Endodermal cell (in vitro differentiated cells): ENCODE measurements around the gene AGFG1. TPM values are rescaled to one million over a fixed set of nuclear protein-coding genes. Genes with fewer than 3 reads are reported as not detected.

ENCODE experiments used
- DNase-seq: peaks from one replicate; pipeline ENCODE4 v3.0.0-alpha.2; 2017
- H3K27ac ChIP-seq: 2 replicates; pipeline ENCODE4 v1.5.1; 2013; ENCODE audit warnings: mild to moderate bottlenecking, low read depth, low read length, moderate library complexity
- H3K27me3 ChIP-seq: 2 replicates; pipeline ENCODE4 v1.6.1; 2013; ENCODE audit warnings: mild to moderate bottlenecking, low read length, moderate library complexity; ENCODE audit not compliant: insufficient read depth, control insufficient read depth, poor library complexity, severe bottlenecking
- H3K36me3 ChIP-seq: 2 replicates; pipeline ENCODE4 v1.7.0; 2013; ENCODE audit warnings: mild to moderate bottlenecking, low read length, moderate library complexity; ENCODE audit not compliant: control insufficient read depth, insufficient read depth
- H3K4me1 ChIP-seq: one replicate; pipeline ENCODE4 v1.7.0; 2013; ENCODE audit warnings: low read length; ENCODE audit not compliant: control insufficient read depth, insufficient read depth
- H3K4me3 ChIP-seq: 2 replicates; pipeline ENCODE4 v1.5.1; 2013; ENCODE audit warnings: mild to moderate bottlenecking, low read length, moderate library complexity
- H3K9ac ChIP-seq: 2 replicates; pipeline ENCODE4 v1.6.1; 2013; ENCODE audit warnings: mild to moderate bottlenecking, low read length, moderate library complexity; ENCODE audit not compliant: poor library complexity, severe bottlenecking; ENCODE audit errors: extremely low read depth
- H3K9me3 ChIP-seq: 2 replicates; pipeline ENCODE4 v1.6.1; 2013; ENCODE audit warnings: mild to moderate bottlenecking, low read length, moderate library complexity; ENCODE audit not compliant: control insufficient read depth
- H3K27ac Mint-ChIP-seq: 2 replicates; pipeline ENCODE4 v1.8.0; 2020; ENCODE audit warnings: mixed read lengths
- H3K27me3 Mint-ChIP-seq: 2 replicates; pipeline ENCODE4 v1.8.0; 2021; ENCODE audit warnings: mild to moderate bottlenecking, mixed read lengths; ENCODE audit not compliant: insufficient read depth
- H3K36me3 Mint-ChIP-seq: 2 replicates; pipeline ENCODE4 v1.8.0; 2020; ENCODE audit warnings: low read depth, mixed read lengths
- H3K4me1 Mint-ChIP-seq: 2 replicates; pipeline ENCODE4 v1.8.0; 2020; ENCODE audit warnings: mixed read lengths
- H3K4me3 Mint-ChIP-seq: 2 replicates; pipeline ENCODE4 v1.8.0; 2020; ENCODE audit warnings: mild to moderate bottlenecking, moderate library complexity, mixed read lengths
- H3K9me3 Mint-ChIP-seq: 2 replicates; pipeline ENCODE4 v1.8.0; 2020; ENCODE audit warnings: mild to moderate bottlenecking, mixed read lengths
- WGBS, 2 experiments: methylation state at CpG; one replicate each; pipeline versions ENCODE4 v1.1.5 to v1.1.7; 2013; ENCODE audit warnings: missing lambda C conversion rate in 2 of 2, mixed read lengths in 1 of 2; ENCODE audit not compliant: insufficient coverage in 1 of 2, insufficient read length in 1 of 2; 5-methylcytosine and 5-hydroxymethylcytosine counted together
- total RNA-seq, 2 donors: library from RNA; stranded (reverse); fragmentation: NEBNext Ultra II Directional in 1 of 2; extraction: Animal tissue kit (Norgen Biotek cat#: 25700) in 1 of 2; gene quantifications; 2 replicates in 1 of 2; 3 replicates in 1 of 2; pipeline ENCODE4 v1.2.1, GENCODE V29; 2021
- TF ChIP-seq, protein P1 (sequence below): fragments of 200-600 bp; sonication (generic); conservative IDR thresholded peaks from 2 replicates; pipeline ENCODE4 v1.5.0; 2021; ENCODE audit warnings: antibody characterized with exemption, mild to moderate bottlenecking

AGFG1 gene
- total RNA-seq, 2 donors from 2014 or later, result 90.3 to 92.0 TPM

DNA sequence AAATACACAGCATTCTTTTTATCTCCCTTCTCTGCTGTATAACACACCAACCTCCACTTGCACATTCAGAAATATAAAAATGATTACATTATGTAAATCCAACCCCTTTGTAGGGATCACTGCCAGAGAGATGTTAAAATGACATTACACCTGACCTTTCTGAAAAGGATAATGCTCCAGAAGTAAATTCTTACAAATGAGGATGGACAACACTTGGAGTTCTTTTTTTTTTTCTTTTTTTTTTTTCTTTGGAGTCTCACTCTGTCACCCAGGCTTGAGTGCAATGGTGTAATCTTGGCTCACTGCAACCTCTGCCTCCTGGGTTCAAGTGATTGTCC is 20.3 kb upstream of the AGFG1 start:
- Mint-ChIP-seq H3K27me3 (no peaks in the 10 kb centered on the region), H3K27ac (no peak overlapping the region), H3K4me1 (no peaks in the 10 kb centered on the region), H3K36me3 (no peaks in the 10 kb centered on the region), H3K4me3 (no peak overlapping the region), H3K9me3 (no peaks in the 10 kb centered on the region)
- Histone ChIP-seq H3K9ac (no peak overlapping the region), H3K9me3 (no peaks in the 10 kb centered on the region), H3K4me3 (no peak overlapping the region), H3K4me1 (no peaks in the 10 kb centered on the region), H3K27ac (no peak overlapping the region), H3K27me3 (no peaks in the 10 kb centered on the region), H3K36me3 (no peaks in the 10 kb centered on the region)
- TF ChIP-seq, protein P1, sequence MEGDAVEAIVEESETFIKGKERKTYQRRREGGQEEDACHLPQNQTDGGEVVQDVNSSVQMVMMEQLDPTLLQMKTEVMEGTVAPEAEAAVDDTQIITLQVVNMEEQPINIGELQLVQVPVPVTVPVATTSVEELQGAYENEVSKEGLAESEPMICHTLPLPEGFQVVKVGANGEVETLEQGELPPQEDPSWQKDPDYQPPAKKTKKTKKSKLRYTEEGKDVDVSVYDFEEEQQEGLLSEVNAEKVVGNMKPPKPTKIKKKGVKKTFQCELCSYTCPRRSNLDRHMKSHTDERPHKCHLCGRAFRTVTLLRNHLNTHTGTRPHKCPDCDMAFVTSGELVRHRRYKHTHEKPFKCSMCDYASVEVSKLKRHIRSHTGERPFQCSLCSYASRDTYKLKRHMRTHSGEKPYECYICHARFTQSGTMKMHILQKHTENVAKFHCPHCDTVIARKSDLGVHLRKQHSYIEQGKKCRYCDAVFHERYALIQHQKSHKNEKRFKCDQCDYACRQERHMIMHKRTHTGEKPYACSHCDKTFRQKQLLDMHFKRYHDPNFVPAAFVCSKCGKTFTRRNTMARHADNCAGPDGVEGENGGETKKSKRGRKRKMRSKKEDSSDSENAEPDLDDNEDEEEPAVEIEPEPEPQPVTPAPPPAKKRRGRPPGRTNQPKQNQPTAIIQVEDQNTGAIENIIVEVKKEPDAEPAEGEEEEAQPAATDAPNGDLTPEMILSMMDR, result no peak
- DNase-seq, result no peak

DNA sequence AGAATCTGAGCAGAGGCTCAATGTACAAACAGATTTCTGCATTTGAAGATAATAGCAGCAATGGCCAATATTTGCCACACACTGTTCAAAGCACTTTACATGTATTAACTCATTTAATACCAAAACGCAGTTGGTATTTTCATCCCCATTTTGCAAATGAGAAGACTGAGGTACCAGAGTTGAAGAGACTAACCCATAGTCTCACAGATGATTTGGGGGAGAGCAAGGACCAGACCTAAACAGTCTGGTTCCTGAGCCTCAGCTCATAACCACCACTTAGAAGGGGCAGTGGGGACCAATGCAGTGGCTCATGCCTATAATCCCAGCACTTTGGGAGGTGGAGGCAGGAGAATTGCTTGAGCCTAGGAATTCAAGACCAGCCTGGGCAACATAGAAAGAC is 18.1 kb upstream of the AGFG1 start:
- no peak for DNase-seq
- no peak overlapping the region for H3K4me3 ChIP-seq
- H3K4me3 Mint-ChIP-seq, result no peak overlapping the region
- no peaks in the 10 kb centered on the region for H3K9me3 ChIP-seq
- no peaks in the 10 kb centered on the region for H3K9me3 Mint-ChIP-seq
- H3K4me1 Mint-ChIP-seq, result no peaks in the 10 kb centered on the region
- TF ChIP-seq, protein P1, result no peak
- WGBS, 2 experiments, result 89% methylated on average over 1 of the region's 1 CpG; no CpG with 5 or more reads in 1 of the 2 experiments
- no peak overlapping the region for H3K9ac ChIP-seq
- no peaks in the 10 kb centered on the region for H3K27me3 ChIP-seq
- H3K36me3 Mint-ChIP-seq, result no peaks in the 10 kb centered on the region
- H3K27ac ChIP-seq, result no peak overlapping the region
- no peaks in the 10 kb centered on the region for H3K4me1 ChIP-seq
- H3K27me3 Mint-ChIP-seq, result no peaks in the 10 kb centered on the region
- no peaks in the 10 kb centered on the region for H3K36me3 ChIP-seq
- no peak overlapping the region for H3K27ac Mint-ChIP-seq

- no peak overlapping the region for H3K4me3 ChIP-seq
- H3K36me3 Mint-ChIP-seq, result no peaks in the 10 kb centered on the region
- TF ChIP-seq, protein P1, result no peak
- no peaks in the 10 kb centered on the region for H3K27me3 Mint-ChIP-seq
- H3K4me3 Mint-ChIP-seq, result no peak overlapping the region
- H3K4me1 Mint-ChIP-seq, result no peaks in the 10 kb centered on the region
- no peak overlapping the region for H3K27ac ChIP-seq
- H3K9ac ChIP-seq, result no peak overlapping the region
- H3K9me3 ChIP-seq, result no peaks in the 10 kb centered on the region
- DNase-seq, result no peak
- no peaks in the 10 kb centered on the region for H3K4me1 ChIP-seq
- H3K9me3 Mint-ChIP-seq, result no peaks in the 10 kb centered on the region
- H3K36me3 ChIP-seq, result no peaks in the 10 kb centered on the region
- H3K27ac Mint-ChIP-seq, result no peak overlapping the region
- H3K27me3 ChIP-seq, result no peaks in the 10 kb centered on the region
Observed at GRCh38 chr2:227454323-227454860, 17.6 kb upstream of the AGFG1 start.
